GM23248 (cell line): ENCODE measurements around the gene DHFR2.

ENCODE experiments used
- EZH2 ChIP-seq: fragments of 200-600 bp; sonication (generic); IDR thresholded peaks from 2 replicates; pipeline ENCODE4 v1.6.1; 2018; ENCODE audit warnings: antibody characterized with exemption, mild to moderate bottlenecking; ENCODE audit not compliant: insufficient read depth, poor library complexity, severe bottlenecking
- EZH2phosphoT487 ChIP-seq: fragments of 200-600 bp; sonication (generic); IDR thresholded peaks from 2 replicates; pipeline ENCODE4 v1.6.1; 2018; ENCODE audit warnings: antibody characterized with exemption, moderate library complexity, mild to moderate bottlenecking, low read depth; ENCODE audit not compliant: insufficient read depth

DNA sequence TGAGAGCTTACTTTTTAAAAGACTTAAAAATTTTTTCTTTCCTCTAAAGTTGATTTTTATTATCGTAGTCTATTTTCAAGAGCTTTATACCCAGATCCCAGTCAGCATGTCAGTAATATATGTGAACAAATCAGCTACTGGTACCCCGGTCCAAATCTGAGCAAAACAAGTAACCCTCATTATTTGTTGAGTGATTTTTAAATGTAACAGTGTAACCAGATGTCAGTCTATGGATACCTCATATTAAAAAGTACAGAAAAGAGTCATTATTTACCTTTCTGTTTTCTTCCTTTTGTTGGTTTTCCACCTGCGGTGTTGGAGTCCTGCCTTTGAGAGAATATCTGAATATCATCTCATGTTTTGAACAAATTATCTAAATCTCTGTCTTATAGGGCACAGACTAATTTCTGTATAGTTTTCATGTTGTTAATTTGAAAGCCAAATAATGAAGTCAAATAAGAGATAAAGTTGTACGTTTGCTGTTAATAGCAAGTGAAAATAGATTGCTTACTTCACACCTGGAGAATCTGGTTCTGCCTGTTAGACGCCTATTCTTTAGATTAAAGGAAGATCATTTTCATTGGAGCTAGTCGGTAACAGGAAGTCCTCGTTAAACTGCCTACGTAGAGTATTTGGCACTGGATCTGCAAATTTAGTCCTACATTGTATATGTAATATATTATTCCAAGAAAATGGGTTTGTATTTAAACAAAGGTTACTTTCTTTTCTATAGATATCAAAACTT lies 34.5 kb downstream of the DHFR2 start, which contains the start of gene STX19:
- TF ChIP-seq EZH2phosphoT487 (no peak), EZH2 (no peak)
